ENCODE measurements around the gene PSORS1C1.

DNA sequence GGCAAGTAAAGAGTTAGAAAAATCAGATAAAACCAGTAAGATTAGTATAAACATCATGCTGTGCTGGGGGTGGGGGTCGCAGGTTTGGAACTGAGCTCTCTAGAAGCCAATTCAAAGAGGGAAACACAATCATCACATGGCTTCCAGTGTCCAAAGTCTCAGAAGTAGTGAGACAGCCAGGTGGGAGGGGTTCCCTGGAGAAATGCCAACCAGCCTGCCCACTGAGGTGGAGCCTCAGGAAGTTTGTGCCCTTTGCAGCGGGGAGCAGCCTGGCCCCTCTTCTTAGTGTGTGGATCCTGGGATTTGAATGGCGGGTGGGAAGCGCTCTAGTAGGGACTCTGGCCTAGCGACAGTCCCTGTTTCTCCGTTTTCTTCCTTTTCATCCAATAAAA lies 23.6 kb upstream of the PSORS1C1 start:
- TF ChIP-seq, protein P1, sequence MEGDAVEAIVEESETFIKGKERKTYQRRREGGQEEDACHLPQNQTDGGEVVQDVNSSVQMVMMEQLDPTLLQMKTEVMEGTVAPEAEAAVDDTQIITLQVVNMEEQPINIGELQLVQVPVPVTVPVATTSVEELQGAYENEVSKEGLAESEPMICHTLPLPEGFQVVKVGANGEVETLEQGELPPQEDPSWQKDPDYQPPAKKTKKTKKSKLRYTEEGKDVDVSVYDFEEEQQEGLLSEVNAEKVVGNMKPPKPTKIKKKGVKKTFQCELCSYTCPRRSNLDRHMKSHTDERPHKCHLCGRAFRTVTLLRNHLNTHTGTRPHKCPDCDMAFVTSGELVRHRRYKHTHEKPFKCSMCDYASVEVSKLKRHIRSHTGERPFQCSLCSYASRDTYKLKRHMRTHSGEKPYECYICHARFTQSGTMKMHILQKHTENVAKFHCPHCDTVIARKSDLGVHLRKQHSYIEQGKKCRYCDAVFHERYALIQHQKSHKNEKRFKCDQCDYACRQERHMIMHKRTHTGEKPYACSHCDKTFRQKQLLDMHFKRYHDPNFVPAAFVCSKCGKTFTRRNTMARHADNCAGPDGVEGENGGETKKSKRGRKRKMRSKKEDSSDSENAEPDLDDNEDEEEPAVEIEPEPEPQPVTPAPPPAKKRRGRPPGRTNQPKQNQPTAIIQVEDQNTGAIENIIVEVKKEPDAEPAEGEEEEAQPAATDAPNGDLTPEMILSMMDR (optimal IDR thresholded peaks at IDR 0.05 in 1 of 3, IDR thresholded peaks at IDR 0.05 in 1 of 3, conservative IDR thresholded peaks at IDR 0.05 in 1 of 3; ENCODE audit: extremely low read depth in 1 of 3, insufficient read depth in 2 of 3, low read length in 3 of 3): no peak
- TF ChIP-seq EZH2 (IDR thresholded peaks at IDR 0.05; ENCODE audit: low read length): no peak

Measured in keratinocyte (primary cell).